ENCODE data around the gene RNF224.
A peak's percentile ranks its signal among the peaks of the same experiment; 100 is the strongest.

Gene RNF224

DNA sequence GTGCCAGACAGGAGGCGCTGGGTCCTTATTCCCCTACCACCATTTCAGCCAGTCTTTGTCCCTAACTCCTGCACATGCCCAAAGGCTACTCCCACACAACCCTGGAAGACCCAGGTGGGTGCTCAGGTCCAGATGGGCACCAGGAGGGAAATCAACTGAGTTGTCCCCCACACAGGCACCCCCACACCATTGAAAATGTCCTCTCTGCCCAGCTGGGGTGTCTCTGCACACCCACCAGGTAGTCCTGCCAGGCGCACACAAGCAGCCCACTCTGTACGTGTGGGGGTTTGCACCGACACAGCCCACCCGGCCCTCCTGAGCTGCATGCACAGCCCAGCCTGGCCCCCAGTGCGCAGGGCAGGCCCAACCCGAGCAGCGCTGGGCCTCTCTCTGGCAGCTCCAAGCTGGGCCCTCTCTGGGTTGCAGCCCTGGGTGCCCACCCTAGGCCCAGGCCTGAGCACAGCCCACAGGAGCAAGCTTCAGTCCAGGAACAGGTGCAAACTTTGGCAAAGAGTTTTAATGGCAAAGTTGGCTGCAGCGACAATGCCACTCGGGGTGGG lies 7.5 kb upstream of the RNF224 start:
- no peak for DNase-seq (ENCODE audit: low read depth, low spot score)
- no peak overlapping the region for H3K4me3 ChIP-seq (ENCODE audit: low read depth, low read length)
- TF ChIP-seq, protein P1, sequence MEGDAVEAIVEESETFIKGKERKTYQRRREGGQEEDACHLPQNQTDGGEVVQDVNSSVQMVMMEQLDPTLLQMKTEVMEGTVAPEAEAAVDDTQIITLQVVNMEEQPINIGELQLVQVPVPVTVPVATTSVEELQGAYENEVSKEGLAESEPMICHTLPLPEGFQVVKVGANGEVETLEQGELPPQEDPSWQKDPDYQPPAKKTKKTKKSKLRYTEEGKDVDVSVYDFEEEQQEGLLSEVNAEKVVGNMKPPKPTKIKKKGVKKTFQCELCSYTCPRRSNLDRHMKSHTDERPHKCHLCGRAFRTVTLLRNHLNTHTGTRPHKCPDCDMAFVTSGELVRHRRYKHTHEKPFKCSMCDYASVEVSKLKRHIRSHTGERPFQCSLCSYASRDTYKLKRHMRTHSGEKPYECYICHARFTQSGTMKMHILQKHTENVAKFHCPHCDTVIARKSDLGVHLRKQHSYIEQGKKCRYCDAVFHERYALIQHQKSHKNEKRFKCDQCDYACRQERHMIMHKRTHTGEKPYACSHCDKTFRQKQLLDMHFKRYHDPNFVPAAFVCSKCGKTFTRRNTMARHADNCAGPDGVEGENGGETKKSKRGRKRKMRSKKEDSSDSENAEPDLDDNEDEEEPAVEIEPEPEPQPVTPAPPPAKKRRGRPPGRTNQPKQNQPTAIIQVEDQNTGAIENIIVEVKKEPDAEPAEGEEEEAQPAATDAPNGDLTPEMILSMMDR (IDR thresholded peaks at IDR 0.05; ENCODE audit: insufficient read depth, low read length, missing control alignments), result no peak
- POLR2A ChIA-PET, result interaction anchor here (0.7 to 1.4 kb wide), 2 partner anchors 19 to 21 kb away, joined by 4 read pairs; partner anchors contain the start of gene TPRN
- CTCF ChIA-PET, result interaction anchor here (0.5 to 1.0 kb wide), 2 partner anchors 17 to 29 kb away, joined by 3 to 4 read pairs; no protein-coding TSS in a partner anchor

DNA sequence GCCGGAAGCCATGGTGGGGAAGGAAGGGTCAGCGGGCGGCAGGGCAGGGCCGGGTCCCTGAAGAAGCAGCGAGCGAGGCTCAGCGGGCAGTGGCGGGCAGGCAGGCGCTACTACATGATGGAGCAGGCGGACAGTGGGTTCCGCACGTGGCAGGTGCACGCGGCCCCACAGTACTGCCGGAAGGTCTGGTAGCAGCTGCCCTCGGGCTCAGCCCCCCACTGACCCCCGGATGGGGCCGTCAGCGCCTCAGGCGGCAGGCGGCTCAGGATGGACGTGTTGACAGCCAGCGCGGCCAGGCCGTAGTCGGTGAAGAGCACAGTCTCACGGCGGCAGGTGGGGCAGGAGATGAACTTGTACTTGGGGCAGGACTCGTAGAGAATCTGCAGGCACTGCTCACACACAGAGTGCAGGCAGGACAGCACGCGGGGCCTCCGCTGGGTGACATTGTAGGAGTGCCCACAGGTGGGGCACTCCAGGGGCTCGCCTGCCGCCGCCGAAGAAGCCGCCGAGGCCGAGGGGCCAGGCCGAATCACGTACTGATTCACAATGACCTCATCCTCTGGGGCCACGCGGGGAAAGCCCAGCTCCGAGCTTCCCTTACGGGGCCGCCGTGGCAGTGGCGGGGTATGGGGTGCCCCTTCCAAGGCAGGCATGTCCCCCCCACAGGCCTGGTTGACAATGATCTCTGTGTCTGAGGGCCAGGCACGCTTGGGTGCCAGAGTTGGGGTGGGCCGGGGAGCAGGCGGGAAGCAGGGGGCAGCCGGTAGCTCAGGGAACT lies 6.8 kb upstream of the RNF224 start:
- TF ChIP-seq, protein P1 (IDR thresholded peaks at IDR 0.05; ENCODE audit: insufficient read depth, low read length, missing control alignments), result no peak
- POLR2A ChIA-PET, result interaction anchor here (1.4 to 3.1 kb wide), 2 partner anchors 20 kb away, joined by 4 to 19 read pairs; partner anchors contain the start of genes TPRN and TUBB4B
- CTCF ChIA-PET, result interaction anchor here (0.7 to 3.8 kb wide), 4 partner anchors 16 to 191 kb away, joined by 3 to 14 read pairs (median 3); partner anchors contain the start of gene NPDC1
- no peak for DNase-seq (ENCODE audit: low read depth, low spot score)
- H3K4me3 ChIP-seq (ENCODE audit: low read depth, low read length), result no peak overlapping the region

DNA sequence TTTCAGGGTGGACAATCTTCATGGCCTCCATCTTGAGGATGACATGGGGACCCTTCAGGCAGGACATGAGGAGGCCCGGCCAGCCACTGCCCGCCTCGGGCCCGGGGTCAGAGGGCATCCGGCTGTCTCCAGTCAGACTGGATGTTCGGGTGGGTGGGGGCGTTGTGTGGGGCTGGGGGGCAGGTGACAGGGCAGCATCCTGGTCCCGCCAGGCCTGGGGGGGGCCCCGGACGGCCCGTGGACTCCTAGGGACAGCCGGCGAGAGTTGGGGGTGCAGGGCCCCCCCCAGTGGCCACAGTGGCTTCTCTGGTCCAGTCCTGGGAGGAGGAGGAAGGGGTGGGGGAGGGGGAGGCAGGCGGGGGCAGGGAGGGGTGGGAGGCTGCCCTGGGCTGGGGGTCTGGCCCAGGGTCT lies 6.2 kb upstream of the RNF224 start:
- POLR2A ChIA-PET, result interaction anchor here (1.4 to 3.1 kb wide), 2 partner anchors 19 to 20 kb away, joined by 4 to 19 read pairs; partner anchors contain the start of genes TPRN and TUBB4B
- DNase-seq (ENCODE audit: low read depth, low spot score), result no peak
- CTCF ChIA-PET, result interaction anchor here (0.7 to 3.8 kb wide), 4 partner anchors 15 to 192 kb away, joined by 3 to 14 read pairs (median 3); partner anchors contain the start of gene NPDC1
- H3K4me3 ChIP-seq (ENCODE audit: low read depth, low read length), result no peak overlapping the region
- TF ChIP-seq, protein P1 (IDR thresholded peaks at IDR 0.05; ENCODE audit: insufficient read depth, low read length, missing control alignments), result no peak

DNA sequence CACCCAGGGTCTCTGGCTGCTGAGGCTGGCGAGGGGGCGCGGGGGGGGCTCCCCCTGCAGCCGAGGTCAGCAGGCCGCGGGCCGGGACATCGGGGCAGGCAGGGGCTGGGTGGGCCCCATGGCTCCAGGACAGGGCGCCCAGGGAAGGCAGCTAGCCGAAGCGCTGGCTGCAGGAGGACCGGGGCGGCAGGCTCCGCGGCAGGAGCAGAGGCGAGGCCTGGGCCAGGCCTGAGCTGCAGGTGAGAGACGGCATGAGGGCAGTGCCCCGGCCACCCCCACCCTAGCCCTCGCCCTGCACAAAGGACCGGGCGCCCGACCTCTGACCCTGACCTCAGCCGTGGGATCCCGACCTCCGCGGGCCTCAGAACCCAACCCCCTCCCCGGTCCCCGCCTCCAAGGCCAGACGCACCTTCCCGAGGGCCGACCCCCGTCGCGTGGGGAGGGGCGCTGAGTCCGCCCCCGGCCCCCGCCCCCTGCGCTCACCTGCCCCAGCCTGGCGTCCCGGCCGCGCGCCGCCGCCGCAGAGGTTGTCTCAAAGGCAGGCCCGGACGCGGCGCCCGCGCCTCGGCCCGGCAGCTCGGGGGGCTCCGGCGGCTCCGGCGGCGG lies 5.7 kb upstream of the RNF224 start:
- ChIA-PET POLR2A (interaction anchor here (3.1 kb wide), 1 partner anchor 19 kb away, joined by 19 read pairs; the partner anchor contains the start of gene TUBB4B), CTCF (interaction anchor here (1.0 to 3.8 kb wide), 5 partner anchors 15 to 175 kb away, joined by 3 to 14 read pairs (median 3); partner anchors contain the start of gene NPDC1)
- TF ChIP-seq, protein P1 (IDR thresholded peaks at IDR 0.05; ENCODE audit: insufficient read depth, low read length, missing control alignments), result no peak
- H3K4me3 ChIP-seq (ENCODE audit: low read depth, low read length), result peak overlapping the region; percentile 40
- no peak for DNase-seq (ENCODE audit: low read depth, low spot score)

DNA sequence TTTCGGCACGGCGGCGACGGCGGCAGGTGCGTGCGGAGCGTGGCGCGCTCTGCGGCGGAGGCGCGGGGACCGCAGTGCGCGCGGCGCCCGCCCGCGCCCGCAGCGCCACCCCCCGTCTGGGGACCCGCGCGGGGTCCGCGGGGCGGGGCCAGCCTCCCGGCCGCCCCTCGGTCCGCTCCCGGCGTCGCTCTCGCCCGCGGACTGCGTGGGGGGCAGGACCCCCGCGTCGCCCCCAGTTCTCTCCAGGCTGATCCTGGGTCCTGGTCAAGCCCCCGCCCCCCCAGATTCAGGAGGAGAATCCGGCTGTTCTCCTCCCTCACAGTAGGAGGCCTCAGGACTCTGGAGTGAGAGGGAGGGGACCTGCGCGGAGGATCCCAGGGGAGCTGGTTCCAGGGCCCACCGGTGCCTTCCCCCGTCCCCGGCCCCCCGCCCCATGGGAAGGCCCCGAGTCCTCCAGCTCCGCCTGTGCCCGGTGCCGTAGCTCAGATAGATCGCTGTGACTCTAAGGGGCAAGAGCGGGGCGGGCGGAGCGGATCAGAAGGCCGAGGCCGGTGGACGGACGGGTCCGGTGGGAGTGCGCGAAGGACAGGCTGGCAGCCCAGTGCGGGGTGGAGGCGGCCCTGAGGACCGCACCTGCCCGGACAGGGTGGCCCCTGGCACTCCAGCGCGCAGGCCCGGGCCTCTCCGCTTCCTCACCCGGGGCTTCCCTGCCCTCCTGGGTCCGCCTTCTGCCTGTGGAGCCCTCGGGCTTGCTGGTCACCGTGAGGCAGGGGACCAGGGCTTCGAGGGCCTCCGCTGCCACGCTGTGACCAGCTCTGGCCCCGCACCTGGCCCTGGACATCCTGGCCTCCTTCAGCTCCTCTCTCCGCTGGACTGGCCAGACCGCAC lies 4.9 kb upstream of the RNF224 start, which contains the start of gene RNF208:
Gene RNF208 (minus strand): TSS at position 51 of the 888 bp plus-strand sequence. CDS start 1,028 bp downstream, outside the sequence.
- ChIA-PET CTCF (interaction anchor here (0.7 to 6.6 kb wide), 10 partner anchors 15 to 175 kb away, joined by 3 to 139 read pairs (median 4); partner anchors contain the start of genes ANAPC2, NPDC1, SAPCD2 and SSNA1), POLR2A (interaction anchor here (0.6 to 3.1 kb wide), 10 partner anchors 9 to 107 kb away, joined by 3 to 19 read pairs (median 5); partner anchors contain the start of genes DPP7, NDOR1, TMEM203 and TUBB4B)
- DNase-seq (ENCODE audit: low read depth, low spot score), result no peak
- H3K4me3 ChIP-seq (ENCODE audit: low read depth, low read length), result peak within 1 kb of the TSS; percentile 55
- TF ChIP-seq, protein P1 (IDR thresholded peaks at IDR 0.05; ENCODE audit: insufficient read depth, low read length, missing control alignments), result peak; percentile 4
